ENCODE results near the gene CEP164. TPM values are rescaled to one million over a fixed set of nuclear protein-coding genes. Genes with fewer than 3 reads are reported as not detected.

Gene CEP164
- total and polyA plus RNA-seq, 2 of the 8 experiments (the other 6 are each of a cell fraction or from before 2014, with no cell fraction given): 8.4 to 20.8 TPM

DNA sequence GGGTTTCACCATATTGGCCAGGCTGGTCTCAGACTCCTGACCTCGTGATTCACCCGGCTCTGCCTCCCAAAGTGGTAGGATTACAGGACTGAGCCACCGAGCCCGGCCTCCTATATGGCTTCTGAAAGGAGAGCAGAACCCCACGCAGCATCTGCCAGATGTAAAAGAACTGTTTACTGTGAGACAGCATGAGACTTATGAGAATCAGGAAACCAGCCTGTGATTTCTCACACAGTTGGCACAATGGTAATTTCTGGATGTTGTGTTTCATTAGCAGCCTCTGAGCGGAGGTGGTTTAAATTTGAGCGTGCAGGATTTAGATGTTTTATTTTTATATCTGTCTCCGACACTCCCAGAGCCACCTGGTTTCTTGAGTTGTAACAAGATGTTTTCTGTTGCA lies 33.8 kb downstream of the CEP164 start:
- WGBS, 2 experiments (ENCODE audit: extremely low coverage in 1 of 2, insufficient coverage in 1 of 2, insufficient read length in 1 of 2, insufficient replicate concordance in 2 of 2, low coverage in 1 of 2, low lambda C conversion rate in 2 of 2, missing lambda C conversion rate in 1 of 2): 97% methylated on average over 8 of the region's 8 CpGs; no CpG with 5 or more reads in 1 of the 2 experiments
- Histone ChIP-seq H3K27me3 (replicated peaks in 1 of 4; ENCODE audit: control insufficient read depth in 3 of 4, extremely low read depth in 1 of 4, insufficient read depth in 3 of 4, low read length in 3 of 4) (no peaks in the 10 kb centered on the region), H2BK120ac (replicated peaks; ENCODE audit: low read depth, low read length) (no peak overlapping the region), H3K36me3 (ENCODE audit: control insufficient read depth in 2 of 4, insufficient read depth in 4 of 4, low read length in 3 of 4) (peaks cover 0 to 9% (median under 1%) of the 10 kb centered on the region in 4 experiments; a peak in 3 of 8 replicates), H3K9ac (replicated peaks in 1 of 4; ENCODE audit: extremely low read depth in 1 of 4, low read depth in 3 of 4, low read length in 3 of 4) (no peak overlapping the region), H2BK12ac (ENCODE audit: low read depth, low read length) (no peak overlapping the region), H3K4me1 (replicated peaks in 1 of 4; ENCODE audit: control insufficient read depth in 3 of 4, insufficient read depth in 4 of 4, low read length in 3 of 4) (no peaks in the 10 kb centered on the region), H3K23ac (ENCODE audit: insufficient read length) (no peak overlapping the region), H3K27ac (ENCODE audit: low read depth, low read length) (no peak overlapping the region), H4K5ac (ENCODE audit: insufficient read length, low read depth, low read length) (no peak overlapping the region), H3K14ac (ENCODE audit: insufficient read length) (no peak overlapping the region), H4K20me1 (replicated peaks in 1 of 2; ENCODE audit: control insufficient read depth in 1 of 2, insufficient read depth in 2 of 2, low read length in 2 of 2) (no peaks in the 10 kb centered on the region), H3K4ac (replicated peaks; ENCODE audit: insufficient read length, low read depth, low read length) (no peak overlapping the region), H2AK5ac (ENCODE audit: low read depth, low read length) (no peak overlapping the region), H3K56ac (replicated peaks; ENCODE audit: insufficient read length, low read depth, low read length) (no peak overlapping the region), H4K91ac (replicated peaks; ENCODE audit: insufficient read length, low read length) (no peak overlapping the region), H2AFZ (ENCODE audit: low read length) (no peak overlapping the region), H3K79me1 (ENCODE audit: low read depth, low read length) (no peaks in the 10 kb centered on the region), H3K9me3 (ENCODE audit: insufficient read depth in 2 of 2, low read depth in 1 of 2, low read length in 1 of 2) (no peaks in the 10 kb centered on the region), H3K4me2 (ENCODE audit: insufficient read depth in 1 of 2, low read depth in 2 of 2, low read length in 2 of 2) (no peak overlapping the region), H2BK15ac (ENCODE audit: low read length) (no peak overlapping the region), H3K23me2 (ENCODE audit: low read depth, low read length) (no peaks in the 10 kb centered on the region; the same call in 1 of the 2 replicates), H3K18ac (ENCODE audit: extremely low read depth, low read length) (no peak overlapping the region), H4K8ac (ENCODE audit: extremely low read depth, insufficient read depth, low read length) (no peak overlapping the region), H2BK5ac (ENCODE audit: low read depth, low read length) (no peak overlapping the region), H3K4me3 (ENCODE audit: extremely low read depth in 1 of 4, insufficient read depth in 2 of 4, low read depth in 3 of 4, low read length in 4 of 4) (no peak overlapping the region), H3K79me2 (ENCODE audit: control insufficient read depth in 1 of 2, insufficient read depth in 2 of 2, low read length in 2 of 2) (no peaks in the 10 kb centered on the region), H2BK20ac (ENCODE audit: low read length) (no peak overlapping the region)
- DNase-seq (ENCODE audit: low read depth in 1 of 2, low spot score in 2 of 2) (no peak), FAIRE-seq (no peak)
- CTCF ChIA-PET (ENCODE audit: partially characterized antibody): no interaction called here
- POLR2A ChIA-PET (ENCODE audit: partially characterized antibody): no interaction called here
- TF ChIP-seq ATF3 (IDR thresholded peaks at IDR 0.05; ENCODE audit: insufficient read depth, low read depth, low read length) (no peak), TAF1 (IDR thresholded peaks at IDR 0.05; ENCODE audit: low read depth, low read length) (no peak), POU5F1 (IDR thresholded peaks at IDR 0.05; ENCODE audit: low read depth, low read length) (no peak), MAX (IDR thresholded peaks at IDR 0.05) (no peak), RXRA (IDR thresholded peaks at IDR 0.05; ENCODE audit: insufficient read depth, low read depth, low read length) (no peak), SIN3A (conservative IDR thresholded peaks at IDR 0.05 in 1 of 2, IDR thresholded peaks at IDR 0.05 in 1 of 2; ENCODE audit: low read depth in 1 of 2, low read length in 2 of 2) (no peak), ASH2L (IDR thresholded peaks at IDR 0.05; ENCODE audit: low read length) (no peak), CREB1 (IDR thresholded peaks at IDR 0.05) (no peak), HDAC6 (IDR thresholded peaks at IDR 0.05; ENCODE audit: low read depth, low read length) (no peak), KDM1A (IDR thresholded peaks at IDR 0.05; ENCODE audit: borderline replicate concordance, low read length) (no peak), SP2 (IDR thresholded peaks at IDR 0.05; ENCODE audit: low read length) (no peak)
- TF ChIP-seq, protein P1, sequence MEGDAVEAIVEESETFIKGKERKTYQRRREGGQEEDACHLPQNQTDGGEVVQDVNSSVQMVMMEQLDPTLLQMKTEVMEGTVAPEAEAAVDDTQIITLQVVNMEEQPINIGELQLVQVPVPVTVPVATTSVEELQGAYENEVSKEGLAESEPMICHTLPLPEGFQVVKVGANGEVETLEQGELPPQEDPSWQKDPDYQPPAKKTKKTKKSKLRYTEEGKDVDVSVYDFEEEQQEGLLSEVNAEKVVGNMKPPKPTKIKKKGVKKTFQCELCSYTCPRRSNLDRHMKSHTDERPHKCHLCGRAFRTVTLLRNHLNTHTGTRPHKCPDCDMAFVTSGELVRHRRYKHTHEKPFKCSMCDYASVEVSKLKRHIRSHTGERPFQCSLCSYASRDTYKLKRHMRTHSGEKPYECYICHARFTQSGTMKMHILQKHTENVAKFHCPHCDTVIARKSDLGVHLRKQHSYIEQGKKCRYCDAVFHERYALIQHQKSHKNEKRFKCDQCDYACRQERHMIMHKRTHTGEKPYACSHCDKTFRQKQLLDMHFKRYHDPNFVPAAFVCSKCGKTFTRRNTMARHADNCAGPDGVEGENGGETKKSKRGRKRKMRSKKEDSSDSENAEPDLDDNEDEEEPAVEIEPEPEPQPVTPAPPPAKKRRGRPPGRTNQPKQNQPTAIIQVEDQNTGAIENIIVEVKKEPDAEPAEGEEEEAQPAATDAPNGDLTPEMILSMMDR (IDR thresholded peaks at IDR 0.05; ENCODE audit: control extremely low read depth in 1 of 3, insufficient read depth in 1 of 3, low read depth in 1 of 3, low read length in 3 of 3): no peak
